ENCODE results near the gene CACNG4. TPM values are rescaled to one million over a fixed set of nuclear protein-coding genes. Genes with fewer than 3 reads are reported as not detected.

Gene CACNG4
- total and polyA plus RNA-seq, 5 experiments from 2014 or later, result not detected

DNA sequence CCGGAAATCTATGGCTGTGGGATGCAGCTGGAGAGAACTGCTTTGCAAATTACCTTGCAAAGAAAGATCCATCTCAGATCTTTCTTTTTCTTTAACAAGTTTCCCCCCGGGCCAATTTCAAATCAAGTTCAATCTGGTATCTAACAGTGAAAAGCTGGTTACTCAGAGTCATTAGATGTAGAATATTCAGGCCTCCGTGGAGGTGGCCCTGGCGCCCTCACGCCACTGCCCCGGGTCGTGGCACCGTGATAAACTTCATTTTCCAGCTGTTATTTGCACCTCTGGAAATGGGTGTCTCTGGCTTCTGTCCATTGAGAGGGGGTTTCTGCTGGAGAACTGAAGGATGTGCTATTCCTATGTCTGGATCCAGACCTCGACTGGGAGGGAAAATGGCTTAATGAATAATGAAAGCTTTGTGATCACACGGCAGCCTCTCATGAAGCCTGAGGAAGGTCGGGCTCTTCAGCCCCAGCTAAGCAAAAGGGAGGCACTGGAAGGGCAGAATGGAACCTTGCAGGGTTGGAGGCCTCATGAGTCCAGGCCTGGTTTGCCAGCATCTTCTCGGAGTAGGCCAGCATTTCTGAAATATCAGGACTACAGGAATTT is 30.5 kb downstream of the CACNG4 start:
- DNase-seq, result no peak
- peaks cover 0 to 2% (median 0%) of the 10 kb centered on the region in 9 donors for H3K9me3 Mint-ChIP-seq
- POLR2A ChIA-PET, result no interaction called here
- ATAC-seq, result no peak
- no peak overlapping the region for H3K4me3 Mint-ChIP-seq
- H3K4me1 Mint-ChIP-seq, result no peaks in the 10 kb centered on the region
- H3K36me3 Mint-ChIP-seq, result no peaks in the 10 kb centered on the region
- H3K27me3 Mint-ChIP-seq, result peaks cover 10 to 28% (median 12%) of the 10 kb centered on the region in 5 donors
- H3K27ac Mint-ChIP-seq, result no peak overlapping the region

DNA sequence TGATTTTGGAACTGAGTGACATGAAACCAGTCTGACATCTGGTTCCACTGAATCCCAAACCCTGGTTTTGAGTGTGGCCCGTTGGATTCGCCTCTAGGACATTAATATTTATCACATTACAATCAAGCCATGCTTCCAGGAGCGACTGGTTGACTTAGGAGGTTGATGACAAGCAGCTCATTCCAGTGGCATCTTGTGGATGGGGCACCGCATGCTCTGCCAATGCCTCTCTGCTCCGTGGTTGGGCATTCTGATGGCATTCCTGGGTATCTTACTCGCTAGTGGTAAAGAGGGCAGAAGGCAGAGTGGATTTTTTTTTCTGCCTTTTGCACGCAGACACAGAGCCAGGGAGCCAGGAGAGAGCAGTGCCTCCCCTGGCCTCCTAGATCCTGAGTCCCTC is 31.4 kb downstream of the CACNG4 start:
- POLR2A ChIA-PET, result no interaction called here
- Mint-ChIP-seq H3K4me1 (no peaks in the 10 kb centered on the region), H3K36me3 (no peaks in the 10 kb centered on the region), H3K9me3 (peaks cover 0 to 2% (median 0%) of the 10 kb centered on the region in 9 donors), H3K27ac (no peak overlapping the region), H3K27me3 (peaks cover 9 to 27% (median 12%) of the 10 kb centered on the region in 5 donors), H3K4me3 (no peak overlapping the region)
- DNase-seq (no peak), ATAC-seq (no peak)

GRCh38 chr17:66996926-66997325 is 32.4 kb downstream of the CACNG4 start:
- H3K36me3 Mint-ChIP-seq, result no peaks in the 10 kb centered on the region
- POLR2A ChIA-PET, result no interaction called here
- H3K27ac Mint-ChIP-seq, result no peak overlapping the region
- H3K9me3 Mint-ChIP-seq, result peaks cover 0 to 3% (median 0%) of the 10 kb centered on the region in 9 donors
- peaks cover 7 to 17% (median 9%) of the 10 kb centered on the region in 5 donors for H3K27me3 Mint-ChIP-seq
- H3K4me3 Mint-ChIP-seq, result no peak overlapping the region
- H3K4me1 Mint-ChIP-seq, result no peaks in the 10 kb centered on the region
- ATAC-seq (no peak), DNase-seq (no peak)

DNA sequence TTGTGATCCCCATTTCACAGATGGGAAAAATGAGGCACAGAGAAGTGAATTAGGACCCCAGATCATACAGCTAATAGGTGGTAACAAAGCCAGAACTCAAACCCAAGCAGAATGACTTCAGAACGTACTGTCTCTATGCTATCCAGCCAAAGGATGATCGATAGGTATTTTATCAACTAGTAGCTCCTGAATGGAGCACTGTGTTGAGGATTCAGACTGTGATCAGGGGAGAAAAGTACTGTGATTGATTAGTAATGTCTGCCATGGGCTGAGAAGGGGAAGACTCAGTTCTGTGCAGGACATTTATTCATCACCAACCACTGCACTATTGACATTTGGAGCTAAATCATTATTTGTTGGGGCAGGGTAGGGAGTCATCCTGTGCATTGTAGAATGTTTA is 38.7 kb downstream of the CACNG4 start:
- DNase-seq (no peak), ATAC-seq (no peak)
- no peaks in the 10 kb centered on the region for H3K4me1 Mint-ChIP-seq
- H3K27ac Mint-ChIP-seq, result no peak overlapping the region
- peaks cover 2 to 21% (median 9%) of the 10 kb centered on the region in 5 donors for H3K27me3 Mint-ChIP-seq
- H3K4me3 Mint-ChIP-seq, result no peak overlapping the region
- H3K9me3 Mint-ChIP-seq, result peaks cover 0 to 3% (median 0%) of the 10 kb centered on the region in 9 donors
- H3K36me3 Mint-ChIP-seq, result no peaks in the 10 kb centered on the region
- POLR2A ChIA-PET, result no interaction called here

- Mint-ChIP-seq H3K4me3 (no peak overlapping the region), H3K27me3 (peaks cover 4 to 21% (median 9%) of the 10 kb centered on the region in 5 donors), H3K36me3 (no peaks in the 10 kb centered on the region), H3K9me3 (peaks cover 0 to 6% (median 2%) of the 10 kb centered on the region in 9 donors), H3K27ac (no peak overlapping the region), H3K4me1 (no peaks in the 10 kb centered on the region)
- no peak for DNase-seq
- ATAC-seq, result no peak
- POLR2A ChIA-PET, result no interaction called here
Measured at GRCh38 chr17:67004181-67004580, 39.7 kb downstream of the CACNG4 start.

- Mint-ChIP-seq H3K27me3 (peaks cover 8 to 31% (median 15%) of the 10 kb centered on the region in 5 donors), H3K9me3 (peaks cover 0 to 7% (median 2%) of the 10 kb centered on the region in 9 donors), H3K4me1 (no peaks in the 10 kb centered on the region), H3K27ac (no peak overlapping the region), H3K4me3 (no peak overlapping the region), H3K36me3 (no peaks in the 10 kb centered on the region)
- DNase-seq (no peak), ATAC-seq (no peak)
- POLR2A ChIA-PET, result no interaction called here
Measured at GRCh38 chr17:67007266-67007665, 42.8 kb downstream of the CACNG4 start.

- H3K27ac Mint-ChIP-seq, result no peak overlapping the region
- H3K4me1 Mint-ChIP-seq, result no peaks in the 10 kb centered on the region
- POLR2A ChIA-PET, result no interaction called here
- H3K27me3 Mint-ChIP-seq, result peaks cover 8 to 33% (median 17%) of the 10 kb centered on the region in 5 donors
- no peak for ATAC-seq
- H3K36me3 Mint-ChIP-seq, result no peaks in the 10 kb centered on the region
- DNase-seq, result no peak
- peaks cover 0 to 7% (median 0%) of the 10 kb centered on the region in 9 donors for H3K9me3 Mint-ChIP-seq
- H3K4me3 Mint-ChIP-seq, result no peak overlapping the region
Measured at GRCh38 chr17:67008101-67008500, 43.6 kb downstream of the CACNG4 start.

DNA sequence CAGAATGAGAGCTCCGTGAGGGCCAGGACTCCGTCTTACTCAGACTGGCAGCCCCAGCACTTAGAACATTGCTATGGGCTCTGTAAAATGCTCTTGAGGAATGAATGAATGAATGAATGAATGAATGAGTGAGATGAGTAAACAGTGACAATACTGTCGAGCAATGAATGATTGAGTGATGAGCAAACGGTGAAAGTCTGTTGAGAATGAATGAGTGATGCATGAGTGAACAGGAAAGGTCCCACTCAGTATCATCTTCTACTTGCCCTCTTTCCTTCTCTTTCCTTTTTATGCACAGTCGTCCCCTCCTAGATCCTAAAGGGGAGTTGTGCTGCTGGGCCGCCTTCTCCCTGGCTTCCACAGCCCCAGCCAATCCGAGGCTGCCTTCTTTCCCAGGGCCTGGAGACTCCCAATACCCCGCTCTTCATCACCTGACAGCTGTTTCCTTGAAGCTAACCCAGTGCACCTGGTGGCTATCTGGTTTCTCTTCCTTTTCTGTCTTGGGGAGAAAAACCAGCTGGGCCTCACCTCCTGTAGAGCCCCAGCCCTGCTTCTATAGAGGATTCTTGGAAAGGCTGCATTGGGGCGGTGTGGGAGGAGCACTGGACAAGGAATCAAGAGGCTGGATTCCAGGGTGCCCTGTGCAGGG is 47.1 kb downstream of the CACNG4 start:
- Mint-ChIP-seq H3K36me3 (no peaks in the 10 kb centered on the region), H3K27me3 (peaks cover 8 to 31% (median 14%) of the 10 kb centered on the region in 5 donors), H3K4me3 (no peak overlapping the region), H3K4me1 (no peaks in the 10 kb centered on the region), H3K27ac (no peak overlapping the region), H3K9me3 (peaks cover 0 to 7% (median 0%) of the 10 kb centered on the region in 9 donors)
- DNase-seq (no peak), ATAC-seq (no peak)
- POLR2A ChIA-PET, result no interaction called here

GRCh38 chr17:67013891-67014290 is 49.4 kb downstream of the CACNG4 start:
- DNase-seq, result no peak
- POLR2A ChIA-PET, result no interaction called here
- Mint-ChIP-seq H3K27me3 (peaks cover 8 to 33% (median 14%) of the 10 kb centered on the region in 5 donors), H3K27ac (no peak overlapping the region), H3K9me3 (peaks cover 0 to 5% (median 0%) of the 10 kb centered on the region in 9 donors), H3K4me3 (no peak overlapping the region), H3K4me1 (no peaks in the 10 kb centered on the region), H3K36me3 (no peaks in the 10 kb centered on the region)
- ATAC-seq, result no peak

GRCh38 chr17:67015001-67015400 is 50.5 kb downstream of the CACNG4 start:
- Mint-ChIP-seq H3K4me3 (no peak overlapping the region), H3K27me3 (peaks cover 8 to 33% (median 14%) of the 10 kb centered on the region in 5 donors), H3K9me3 (no peaks in the 10 kb centered on the region), H3K4me1 (no peaks in the 10 kb centered on the region), H3K36me3 (no peaks in the 10 kb centered on the region), H3K27ac (no peak overlapping the region)
- no peak for ATAC-seq
- DNase-seq, result no peak
- POLR2A ChIA-PET, result no interaction called here

DNA sequence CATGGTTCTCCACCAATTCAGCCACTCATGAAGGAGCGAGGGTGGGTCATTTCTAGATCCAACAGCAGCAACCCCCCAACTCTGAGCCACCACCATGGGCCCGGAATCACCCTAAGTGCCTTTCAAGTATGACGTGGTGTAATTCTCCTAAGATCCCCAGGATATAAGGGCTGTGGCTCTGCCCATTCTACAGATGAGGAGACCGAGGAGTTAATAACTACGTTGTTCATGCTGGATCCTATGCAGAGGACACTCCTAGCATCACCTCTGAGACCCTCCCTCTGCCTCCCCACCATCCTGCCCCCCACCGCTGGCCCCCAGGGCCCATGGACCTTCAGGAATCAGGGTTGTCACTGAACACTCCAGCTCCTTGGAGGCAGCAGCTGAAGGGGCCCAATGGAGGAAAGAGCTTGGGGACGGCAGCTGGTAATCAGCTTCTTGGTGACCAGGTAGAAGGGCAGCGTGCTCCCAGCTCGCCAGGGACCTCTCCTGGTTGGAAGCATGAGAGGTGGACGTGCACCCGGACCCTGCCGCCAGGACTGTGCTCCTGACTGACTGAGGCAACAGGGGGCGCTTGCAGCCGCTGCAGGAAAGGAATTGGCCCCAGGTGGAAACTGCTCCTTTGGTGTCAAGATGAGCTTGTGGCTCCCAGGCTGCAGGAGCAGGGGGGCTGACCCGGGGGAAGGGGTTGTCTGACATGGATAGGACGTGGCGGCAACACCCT is 51.7 kb downstream of the CACNG4 start:
- POLR2A ChIA-PET, result no interaction called here
- H3K4me1 Mint-ChIP-seq, result no peaks in the 10 kb centered on the region
- no peak for ATAC-seq
- H3K36me3 Mint-ChIP-seq, result no peaks in the 10 kb centered on the region
- no peaks in the 10 kb centered on the region for H3K9me3 Mint-ChIP-seq
- DNase-seq, result no peak
- peaks cover 5 to 33% (median 12%) of the 10 kb centered on the region in 5 donors for H3K27me3 Mint-ChIP-seq
- no peak overlapping the region for H3K27ac Mint-ChIP-seq
- H3K4me3 Mint-ChIP-seq, result no peak overlapping the region

- no peak for DNase-seq
- no peaks in the 10 kb centered on the region for H3K36me3 Mint-ChIP-seq
- H3K4me3 Mint-ChIP-seq, result no peak overlapping the region
- peaks cover 0 to 22% (median 9%) of the 10 kb centered on the region in 5 donors for H3K27me3 Mint-ChIP-seq
- no peaks in the 10 kb centered on the region for H3K4me1 Mint-ChIP-seq
- H3K27ac Mint-ChIP-seq, result peak overlapping the region in 1 of 10 donors; percentile 57
- ATAC-seq, result no peak
- H3K9me3 Mint-ChIP-seq, result no peaks in the 10 kb centered on the region
- POLR2A ChIA-PET, result no interaction called here
Measured at GRCh38 chr17:67017910-67018309, 53.4 kb downstream of the CACNG4 start.
